Stimulated activated CD8-positive, alpha-beta memory T cell treated with anti-CD3 and anti-CD28 coated beads, Interleukin-2, amount 100 ng/mL, for 1 hour (primary cell): ENCODE results near the gene CDH22.

Experiments used
- DNase-seq, 2 donors: peaks; one replicate each; pipeline ENCODE4 v3.0.0-alpha.2; 2020; ENCODE audit warnings: low read depth in 2 of 2

Gene CDH22

GRCh38 chr20:46323557-46323956 is 15.3 kb upstream of the CDH22 start:
- DNase-seq, result no peak

GRCh38 chr20:46322641-46323040 is 14.3 kb upstream of the CDH22 start:
- DNase-seq, result no peak

GRCh38 chr20:46317685-46318177 is 9.4 kb upstream of the CDH22 start:
- DNase-seq, result no peak

- DNase-seq, result no peak
Measured at GRCh38 chr20:46316984-46317684, 8.8 kb upstream of the CDH22 start.

GRCh38 chr20:46315311-46315710 is 7.0 kb upstream of the CDH22 start:
- no peak for DNase-seq

GRCh38 chr20:46312945-46313861 is 4.9 kb upstream of the CDH22 start:
- no peak for DNase-seq

GRCh38 chr20:46312075-46312944 is 4.0 kb upstream of the CDH22 start:
- DNase-seq, result no peak

GRCh38 chr20:46311719-46312074 is 3.4 kb upstream of the CDH22 start:
- DNase-seq, result no peak

GRCh38 chr20:46311039-46311650 is 2.8 kb upstream of the CDH22 start:
- no peak for DNase-seq

GRCh38 chr20:46309945-46310344 is 1.6 kb upstream of the CDH22 start:
- no peak for DNase-seq

- DNase-seq, result no peak
Measured at GRCh38 chr20:46307999-46308257, 370 bp downstream of the CDH22 start.

GRCh38 chr20:46307139-46307998 is 929 bp downstream of the CDH22 start:
- DNase-seq, result peak; percentile 38 to 65

- DNase-seq, result no peak
Measured at GRCh38 chr20:46306743-46307138, 1.6 kb downstream of the CDH22 start.

GRCh38 chr20:46305973-46306360 is 2.3 kb downstream of the CDH22 start:
- no peak for DNase-seq

- DNase-seq, result no peak
Measured at GRCh38 chr20:46305331-46305972, 2.8 kb downstream of the CDH22 start.

GRCh38 chr20:46304852-46305251 is 3.4 kb downstream of the CDH22 start:
- DNase-seq, result no peak

- no peak for DNase-seq
Measured at GRCh38 chr20:46304361-46304760, 3.9 kb downstream of the CDH22 start.

- no peak for DNase-seq
Measured at GRCh38 chr20:46303176-46303956, 4.9 kb downstream of the CDH22 start.

GRCh38 chr20:46302106-46302505 is 6.2 kb downstream of the CDH22 start:
- no peak for DNase-seq

GRCh38 chr20:46300281-46300680 is 8.0 kb downstream of the CDH22 start:
- no peak for DNase-seq
